Caco-2 (cell line): ENCODE data around the gene PSD. TPM values are rescaled to one million over a fixed set of nuclear protein-coding genes. Genes with fewer than 3 reads are reported as not detected.

Source experiments
- BruUV-seq: library from RNA; stranded (reverse); fragments of 400-500 nt; replicated peaks from 2 replicates; lab custom pipeline; 2021; lab: Mats Ljungman, UMichigan
- CTCF ChIA-PET: fragments of 300-600 bp; sonication (Branson Sonifier 250); formaldehyde crosslinking; loops from one replicate; lab custom pipeline; 2022; ENCODE audit warnings: antibody characterized with exemption; lab: Charles Lee
- POLR2A ChIA-PET: fragments of 300-600 bp; sonication (Branson Sonifier 250); formaldehyde crosslinking; loops from one replicate; lab custom pipeline; 2022; ENCODE audit warnings: antibody characterized with exemption; lab: Charles Lee
- DNase-seq, 2 experiments: peaks; one replicate each; pipeline versions ENCODE4 v3.0.0 to v3.0.0-alpha.2; 2020 to 2022
- H3K27me3 ChIP-seq: replicated peaks from 2 replicates; pipeline ENCODE4 v1.6.0; 2011; ENCODE audit warnings: low read length; ENCODE audit not compliant: control insufficient read depth, insufficient read depth
- H3K36me3 ChIP-seq: 2 replicates; pipeline ENCODE4 v1.5.1; 2011; ENCODE audit warnings: low read length; ENCODE audit not compliant: control insufficient read depth, insufficient read depth
- H3K4me1 ChIP-seq: fragments of 250-450 bp; sonication (Bioruptor Pico); 2 replicates; pipeline ENCODE4 v1.5.1; 2020; ENCODE audit warnings: mild to moderate bottlenecking
- H3K4me3 ChIP-seq: 2 replicates; pipeline ENCODE4 v1.5.1; 2011; ENCODE audit warnings: low read depth, mild to moderate bottlenecking, control low read depth, low read length
- H3K9me3 ChIP-seq: fragments of 250-450 bp; sonication (Bioruptor Pico); 2 replicates; pipeline ENCODE4 v1.5.1; 2020; ENCODE audit warnings: mild to moderate bottlenecking, moderate library complexity
- H3K27ac Mint-ChIP-seq: one replicate; pipeline ENCODE4 v1.8.0; 2022; ENCODE audit warnings: mixed read lengths; ENCODE audit not compliant: unreplicated experiment
- H3K27me3 Mint-ChIP-seq: one replicate; pipeline ENCODE4 v1.8.0; 2022; ENCODE audit warnings: mixed read lengths; ENCODE audit not compliant: insufficient read depth, unreplicated experiment
- H3K36me3 Mint-ChIP-seq: one replicate; pipeline ENCODE4 v1.8.0; 2022; ENCODE audit warnings: mild to moderate bottlenecking, mixed read lengths; ENCODE audit not compliant: insufficient read depth, unreplicated experiment
- H3K4me1 Mint-ChIP-seq: one replicate; pipeline ENCODE4 v1.8.0; 2022; ENCODE audit warnings: low read depth, mixed read lengths; ENCODE audit not compliant: unreplicated experiment
- H3K4me3 Mint-ChIP-seq: one replicate; pipeline ENCODE4 v1.8.0; 2022; ENCODE audit warnings: mild to moderate bottlenecking, moderate library complexity, mixed read lengths; ENCODE audit not compliant: unreplicated experiment
- H3K9me3 Mint-ChIP-seq: one replicate; pipeline ENCODE4 v1.8.0; 2022; ENCODE audit warnings: mixed read lengths; ENCODE audit not compliant: unreplicated experiment
- intact Hi-C: fragments of 100-400 bp; cut with micrococcal nuclease; formaldehyde crosslinking; loops from one replicate; pipeline ENCODE4 v1.10.0; 2022; ENCODE audit not compliant: unreplicated experiment
- total RNA-seq: library from RNA; stranded (reverse); gene quantifications from 2 replicates; pipeline ENCODE4 v1.2.3, GENCODE V29; 2022
- TF ChIP-seq, protein P1 (sequence below), 2 experiments: fragments of 200-600 bp in 1 of 2; IDR thresholded peaks; 1 replicate in 1 of 2; 2 replicates in 1 of 2; pipeline versions ENCODE4 v1.5.1 to v1.8.0; 2011 to 2022; ENCODE audit warnings: antibody characterized with exemption in 1 of 2, control low read depth in 1 of 2, inconsistent platforms in 1 of 2, low read depth in 1 of 2, low read length in 1 of 2, mild to moderate bottlenecking in 1 of 2, moderate library complexity in 1 of 2; ENCODE audit not compliant: insufficient read depth in 1 of 2, severe bottlenecking in 1 of 2, unreplicated experiment in 1 of 2

The PSD gene
- total RNA-seq, 1 experiment from 2014 or later: 2.8 TPM

- H3K36me3 ChIP-seq: 0 out of 2 replicates have a peak, but pooled peaks cover 1% of the 10 kb centered on the region
- intact Hi-C loops: no loop called here
- POLR2A ChIA-PET: interaction anchor here (0.6 to 0.7 kb wide), 2 partner anchors 50 to 260 kb away, joined by 3 to 5 read pairs; no protein-coding TSS in a partner anchor
- H3K9me3 ChIP-seq: no peaks in the 10 kb centered on the region
- no peaks in the 10 kb centered on the region for H3K9me3 Mint-ChIP-seq
- no peaks in the 10 kb centered on the region for H3K27me3 ChIP-seq
- no peaks in the 10 kb centered on the region for H3K27me3 Mint-ChIP-seq
- H3K27ac Mint-ChIP-seq: peak overlapping the region; percentile 91
- BruUV-seq: no TSS peak
- H3K4me3 ChIP-seq: no peak overlapping the region
- H3K4me3 Mint-ChIP-seq: peak overlapping the region; percentile 51
- no peak for DNase-seq
- CTCF ChIA-PET: interaction anchor here (1.2 kb wide), 2 partner anchors 33 to 54 kb away, joined by 3 read pairs; partner anchors contain the start of gene FBXL15
- TF ChIP-seq, protein P1, sequence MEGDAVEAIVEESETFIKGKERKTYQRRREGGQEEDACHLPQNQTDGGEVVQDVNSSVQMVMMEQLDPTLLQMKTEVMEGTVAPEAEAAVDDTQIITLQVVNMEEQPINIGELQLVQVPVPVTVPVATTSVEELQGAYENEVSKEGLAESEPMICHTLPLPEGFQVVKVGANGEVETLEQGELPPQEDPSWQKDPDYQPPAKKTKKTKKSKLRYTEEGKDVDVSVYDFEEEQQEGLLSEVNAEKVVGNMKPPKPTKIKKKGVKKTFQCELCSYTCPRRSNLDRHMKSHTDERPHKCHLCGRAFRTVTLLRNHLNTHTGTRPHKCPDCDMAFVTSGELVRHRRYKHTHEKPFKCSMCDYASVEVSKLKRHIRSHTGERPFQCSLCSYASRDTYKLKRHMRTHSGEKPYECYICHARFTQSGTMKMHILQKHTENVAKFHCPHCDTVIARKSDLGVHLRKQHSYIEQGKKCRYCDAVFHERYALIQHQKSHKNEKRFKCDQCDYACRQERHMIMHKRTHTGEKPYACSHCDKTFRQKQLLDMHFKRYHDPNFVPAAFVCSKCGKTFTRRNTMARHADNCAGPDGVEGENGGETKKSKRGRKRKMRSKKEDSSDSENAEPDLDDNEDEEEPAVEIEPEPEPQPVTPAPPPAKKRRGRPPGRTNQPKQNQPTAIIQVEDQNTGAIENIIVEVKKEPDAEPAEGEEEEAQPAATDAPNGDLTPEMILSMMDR (IDR thresholded peaks at IDR 0.05; ENCODE audit: insufficient read depth in 1 of 2, low read depth in 1 of 2, low read length in 1 of 2, severe bottlenecking in 1 of 2, unreplicated experiment in 1 of 2): no peak
- peaks cover 34% of the 10 kb centered on the region for H3K4me1 Mint-ChIP-seq
- H3K36me3 Mint-ChIP-seq: peaks cover 63% of the 10 kb centered on the region
- H3K4me1 ChIP-seq: peaks cover 57% of the 10 kb centered on the region
Observed at GRCh38 chr10:102453502-102453901, 34.9 kb upstream of the PSD start.

- Histone ChIP-seq H3K4me3 (no peak overlapping the region), H3K4me1 (peaks cover 53% of the 10 kb centered on the region), H3K9me3 (no peaks in the 10 kb centered on the region), H3K36me3 (0 out of 2 replicates have a peak, but pooled peaks cover 1% of the 10 kb centered on the region), H3K27me3 (no peaks in the 10 kb centered on the region)
- TF ChIP-seq, protein P1 (IDR thresholded peaks at IDR 0.05; ENCODE audit: insufficient read depth in 1 of 2, low read depth in 1 of 2, low read length in 1 of 2, severe bottlenecking in 1 of 2, unreplicated experiment in 1 of 2): no peak
- Mint-ChIP-seq H3K36me3 (peaks cover 63% of the 10 kb centered on the region), H3K27me3 (no peaks in the 10 kb centered on the region), H3K4me3 (peak overlapping the region; percentile 51), H3K4me1 (peaks cover 30% of the 10 kb centered on the region), H3K9me3 (no peaks in the 10 kb centered on the region), H3K27ac (peak overlapping the region; percentile 91)
- DNase-seq: no peak
- BruUV-seq: no TSS peak
- POLR2A ChIA-PET: interaction anchor here (0.6 to 0.7 kb wide), 2 partner anchors 49 to 261 kb away, joined by 3 to 5 read pairs; no protein-coding TSS in a partner anchor
- intact Hi-C loops: no loop called here
- CTCF ChIA-PET: interaction anchor here (0.6 to 1.2 kb wide), 3 partner anchors 32 to 54 kb away, joined by 3 read pairs; partner anchors contain the start of genes ACTR1A and FBXL15
Observed at GRCh38 chr10:102452672-102453340, 34.2 kb upstream of the PSD start.

DNA sequence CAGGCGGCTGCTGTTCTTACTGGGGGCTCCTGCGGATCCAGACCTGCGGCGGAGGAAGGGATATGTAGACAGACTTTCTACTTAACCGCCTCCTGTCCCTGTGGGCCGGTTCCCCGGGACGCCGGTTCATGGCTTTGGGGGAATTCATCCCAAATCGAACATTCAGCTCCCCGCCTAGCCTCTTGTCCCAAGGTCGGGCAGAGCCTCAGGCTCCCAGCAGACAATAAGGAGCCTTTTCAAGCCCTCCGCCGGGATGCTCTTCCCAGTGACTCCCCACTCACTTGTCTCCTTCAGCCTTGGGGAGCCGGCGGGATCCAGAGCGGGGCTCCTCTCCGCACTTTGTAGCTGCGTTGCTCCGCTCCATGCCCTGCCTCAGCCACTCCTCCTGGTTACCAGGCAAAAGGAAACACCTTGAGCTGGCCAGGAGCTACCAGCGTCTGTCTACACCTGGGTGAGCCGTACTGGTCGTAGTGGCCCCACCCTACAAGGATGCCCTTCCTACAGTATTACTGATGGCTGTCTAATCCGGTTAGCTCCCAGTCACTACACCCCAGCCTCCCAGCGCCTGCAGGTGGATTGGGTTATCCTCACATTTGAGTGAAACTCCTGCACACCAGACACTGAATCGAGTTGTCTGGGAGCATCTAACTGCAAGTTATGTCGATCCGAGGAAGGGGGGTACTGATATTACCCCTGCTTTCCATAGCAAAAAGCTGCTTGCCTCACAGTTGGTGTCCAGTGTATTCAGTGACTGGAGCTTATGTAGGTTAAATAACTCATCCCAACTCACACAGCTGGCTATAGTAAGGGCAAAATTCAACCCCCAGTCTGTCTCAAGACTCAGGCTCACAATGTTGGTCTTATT is 32.8 kb upstream of the PSD start, which contains the start of gene C10orf95:
C10orf95 (minus strand) TSS at position 439 of the 865 bp plus-strand sequence. CDS start 450 bp downstream, outside the sequence.
- intact Hi-C loops: no loop called here
- Mint-ChIP-seq H3K27me3 (no peaks in the 10 kb centered on the region), H3K36me3 (peaks cover 59% of the 10 kb centered on the region), H3K9me3 (no peaks in the 10 kb centered on the region), H3K4me3 (peak within 1 kb of the TSS; percentile 90), H3K27ac (peak within 1 kb of the TSS; percentile 90), H3K4me1 (peaks cover 30% of the 10 kb centered on the region)
- peak within 1 kb of the TSS; percentile 84 for H3K4me3 ChIP-seq
- no peak for DNase-seq
- POLR2A ChIA-PET: interaction anchor here (0.6 to 2.4 kb wide), 7 partner anchors 9 to 142 kb away, joined by 3 to 23 read pairs (median 5); partner anchors contain the start of gene CUEDC2
- BruUV-seq: no TSS peak
- H3K9me3 ChIP-seq: no peaks in the 10 kb centered on the region
- H3K27me3 ChIP-seq: no peaks in the 10 kb centered on the region
- H3K4me1 ChIP-seq: peaks cover 49% of the 10 kb centered on the region
- CTCF ChIA-PET: interaction anchor here (0.6 to 2.0 kb wide), 6 partner anchors 19 to 282 kb away, joined by 3 to 8 read pairs (median 4); partner anchors contain the start of genes ARL3, CUEDC2, SFXN2 and TRIM8
- 0 out of 2 replicates have a peak, but pooled peaks cover 1% of the 10 kb centered on the region for H3K36me3 ChIP-seq
- TF ChIP-seq, protein P1 (IDR thresholded peaks at IDR 0.05; ENCODE audit: insufficient read depth in 1 of 2, low read depth in 1 of 2, low read length in 1 of 2, severe bottlenecking in 1 of 2, unreplicated experiment in 1 of 2): no peak
